ENCODE results near the gene SLC25A18. TPM values are rescaled to one million over a fixed set of nuclear protein-coding genes. Genes with fewer than 3 reads are reported as not detected.
A peak's percentile ranks its signal among the peaks of the same experiment; 100 is the strongest.

Gene SLC25A18
- total and polyA plus RNA-seq, 12 donors = 0.16 to 3.1 (median 1.4) TPM; not detected in 1

- intact Hi-C loops (cut with DNase I) = loop anchor here in 1 of 2 donors (10.0 kb wide), 1 partner anchor 63 kb away; no protein-coding TSS in a partner anchor
Observed at GRCh38 chr22:17637490-17638181, 74.3 kb downstream of the SLC25A18 start.

GRCh38 chr22:17638182-17638431 lies 74.8 kb downstream of the SLC25A18 start:
- DNase-seq = no peak
- TF ChIP-seq CTCF (IDR thresholded peaks at IDR 0.05) = no peak
- no peak for TF ChIP-seq POLR2A (IDR thresholded peaks at IDR 0.05)
- Histone ChIP-seq H3K36me3 (replicated peaks in 1 of 2) (no peaks in the 10 kb centered on the region), H3K27me3 (no peaks in the 10 kb centered on the region), H3K9me3 (replicated peaks in 1 of 3) (no peaks in the 10 kb centered on the region), H3K4me1 (replicated peaks in 1 of 2) (peaks cover 21 to 34% of the 10 kb centered on the region in 2 donors), H3K27ac (peak overlapping the region; percentile 97 to 100 (median 99)), H3K4me3 (peak overlapping the region; percentile 25 to 99 (median 62))
- intact Hi-C loops (cut with DNase I) = loop anchor here in 1 of 2 donors (10.0 kb wide), 1 partner anchor 63 kb away; no protein-coding TSS in a partner anchor
- WGBS, 4 donors = 0 to 2% (median 1%) methylated on average over 10 of the region's 10 CpGs

More at GRCh38 chr22:17637490-17638181, 74.3 kb downstream of the SLC25A18 start:
- H3K27ac ChIP-seq = peak overlapping the region; percentile 97 to 100 (median 99)
- peaks cover 26 to 39% of the 10 kb centered on the region in 2 donors for H3K4me1 ChIP-seq (replicated peaks in 1 of 2)
- H3K9me3 ChIP-seq (replicated peaks in 1 of 3) = no peaks in the 10 kb centered on the region
- WGBS, 4 donors = 48 to 51% (median 50%) methylated on average over 10 of the region's 10 CpGs
- DNase-seq = no peak
- TF ChIP-seq CTCF (IDR thresholded peaks at IDR 0.05) (no peak), POLR2A (IDR thresholded peaks at IDR 0.05) (no peak)
- no peaks in the 10 kb centered on the region for H3K36me3 ChIP-seq (replicated peaks in 1 of 2)
- H3K27me3 ChIP-seq = no peaks in the 10 kb centered on the region
- peak overlapping the region in 3 of 4 donors; percentile 61 to 99 (median 63) for H3K4me3 ChIP-seq

- H3K36me3 ChIP-seq (replicated peaks in 1 of 2) = no peaks in the 10 kb centered on the region
- H3K27me3 ChIP-seq = no peaks in the 10 kb centered on the region
- no peaks in the 10 kb centered on the region for H3K9me3 ChIP-seq (replicated peaks in 1 of 3)
- peak within 1 kb of the TSS; percentile 49 to 99 (median 62) for H3K4me3 ChIP-seq
- H3K4me1 ChIP-seq (replicated peaks in 1 of 2) = peaks cover 17 to 29% of the 10 kb centered on the region in 2 donors
- DNase-seq = peak; percentile 91 to 97 (median 93)
- TF ChIP-seq POLR2A (IDR thresholded peaks at IDR 0.05) (peak; percentile 87 to 98), CTCF (IDR thresholded peaks at IDR 0.05) (peak in 3 of 6 experiments; percentile 6 to 30 (median 21))
- 0 to 4% (median 1%) methylated on average over 8 to 70 of the region's 70 CpGs for WGBS, 4 donors
- H3K27ac ChIP-seq = peak within 1 kb of the TSS; percentile 97 to 100 (median 99)
- intact Hi-C loops (cut with DNase I) = loop anchor here in 1 of 2 donors (10.0 kb wide), 1 partner anchor 64 kb away; no protein-coding TSS in a partner anchor
Observed at GRCh38 chr22:17638432-17639246, 75.3 kb downstream of the SLC25A18 start, which contains the start of gene BCL2L13. TSS of gene BCL2L13 (plus strand) at chr22:17638757. CDS start at chr22:17655712, 16,955 bp downstream.

GRCh38 chr22:17639247-17639741 lies 76.0 kb downstream of the SLC25A18 start:
- Histone ChIP-seq H3K4me3 (peak overlapping the region; percentile 49 to 99 (median 62)), H3K9me3 (replicated peaks in 1 of 3) (no peaks in the 10 kb centered on the region), H3K36me3 (replicated peaks in 1 of 2) (no peaks in the 10 kb centered on the region), H3K4me1 (replicated peaks in 1 of 2) (peaks cover 14 to 22% of the 10 kb centered on the region in 2 donors), H3K27me3 (no peaks in the 10 kb centered on the region), H3K27ac (peak overlapping the region; percentile 97 to 100 (median 99))
- intact Hi-C loops (cut with DNase I) = loop anchor here in 1 of 2 donors (10.0 kb wide), 1 partner anchor 64 kb away; no protein-coding TSS in a partner anchor
- 3 to 6% (median 4%) methylated on average over 8 of the region's 8 CpGs for WGBS, 4 donors
- TF ChIP-seq CTCF (IDR thresholded peaks at IDR 0.05) (no peak), POLR2A (IDR thresholded peaks at IDR 0.05) (peak; percentile 19 to 43)
- peak; percentile 26 to 64 (median 41) for DNase-seq
